DMS79 treated with DMSO at 0.1 percent for 48 hours (cell line): Measurements from ENCODE around the gene WDR86.

Experiments used
- DNase-seq: peaks from one replicate; lab custom pipeline; 2025; lab: John Stamatoyannopoulos, UW

The WDR86 gene, protein sequence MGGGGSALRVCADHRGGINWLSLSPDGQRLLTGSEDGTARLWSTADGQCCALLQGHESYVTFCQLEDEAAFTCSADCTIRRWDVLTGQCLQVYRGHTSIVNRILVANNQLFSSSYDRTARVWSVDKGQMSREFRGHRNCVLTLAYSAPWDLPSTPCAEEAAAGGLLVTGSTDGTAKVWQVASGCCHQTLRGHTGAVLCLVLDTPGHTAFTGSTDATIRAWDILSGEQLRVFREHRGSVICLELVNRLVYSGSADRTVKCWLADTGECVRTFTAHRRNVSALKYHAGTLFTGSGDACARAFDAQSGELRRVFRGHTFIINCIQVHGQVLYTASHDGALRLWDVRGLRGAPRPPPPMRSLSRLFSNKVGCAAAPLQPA

DNA sequence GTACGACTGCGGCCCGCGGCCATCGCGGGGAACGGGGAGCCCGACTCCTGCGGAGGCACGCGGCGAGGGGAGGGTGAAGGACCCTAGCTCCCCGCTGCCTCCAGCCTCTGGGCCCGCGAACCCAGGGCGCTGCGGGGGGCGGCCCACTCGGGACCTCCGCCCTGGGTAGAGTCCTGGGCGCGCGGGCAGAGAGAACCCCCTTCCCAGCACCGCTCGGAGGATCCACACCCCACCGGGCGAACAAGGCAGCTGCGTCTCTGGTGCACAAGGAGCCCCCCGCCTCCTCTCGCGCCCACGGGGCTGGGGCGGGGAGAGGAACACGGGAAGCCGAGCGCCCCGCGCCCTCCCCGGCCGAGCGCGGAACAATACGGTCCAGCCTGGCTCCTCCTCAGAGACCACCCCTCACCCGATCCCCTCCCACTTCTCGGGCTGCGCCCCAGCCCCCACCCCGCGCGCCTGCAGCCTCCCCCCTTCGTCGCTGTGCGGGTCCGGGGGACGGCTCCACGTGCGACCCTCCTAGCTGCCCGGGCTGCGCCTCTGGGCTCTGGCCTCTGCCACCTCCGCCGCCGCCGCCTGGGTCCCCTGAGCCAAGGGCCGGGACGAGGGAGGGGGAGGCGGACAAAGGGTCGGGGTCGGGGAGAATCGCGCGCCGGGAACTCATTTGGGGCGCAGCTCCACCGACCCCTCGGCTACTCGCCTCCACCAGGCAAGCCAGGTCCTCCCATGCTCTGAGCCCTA is at the start of gene WDR86:
Gene WDR86 (minus strand): TSS at position 372 of the 738 bp plus-strand sequence. CDS start 449 bp downstream, outside the sequence.
- DNase-seq: no peak

DNA sequence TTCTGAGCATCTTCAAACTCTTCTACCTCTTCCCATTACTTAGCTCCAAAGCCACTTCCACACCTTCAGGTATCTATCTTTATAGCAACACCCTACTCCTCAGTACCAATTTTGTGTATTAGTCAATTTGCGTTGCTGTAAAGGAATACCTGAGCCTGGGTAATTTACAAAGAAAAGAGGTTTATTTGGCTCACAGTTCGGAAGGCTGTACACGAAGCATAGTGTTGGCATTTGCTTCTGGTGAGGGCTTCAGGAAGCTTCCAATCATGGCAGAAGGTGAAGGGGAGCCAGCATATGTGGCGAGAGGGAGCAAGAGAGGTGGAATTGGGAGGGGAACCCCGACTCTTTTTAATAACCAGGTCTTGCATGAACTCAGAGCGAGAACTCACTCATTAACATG is 47.7 kb upstream of the WDR86 start:
- DNase-seq: no peak

GRCh38 chr7:151456782-151457181 is 46.9 kb upstream of the WDR86 start:
- DNase-seq: no peak

GRCh38 chr7:151456276-151456675 is 46.4 kb upstream of the WDR86 start:
- no peak for DNase-seq

DNA sequence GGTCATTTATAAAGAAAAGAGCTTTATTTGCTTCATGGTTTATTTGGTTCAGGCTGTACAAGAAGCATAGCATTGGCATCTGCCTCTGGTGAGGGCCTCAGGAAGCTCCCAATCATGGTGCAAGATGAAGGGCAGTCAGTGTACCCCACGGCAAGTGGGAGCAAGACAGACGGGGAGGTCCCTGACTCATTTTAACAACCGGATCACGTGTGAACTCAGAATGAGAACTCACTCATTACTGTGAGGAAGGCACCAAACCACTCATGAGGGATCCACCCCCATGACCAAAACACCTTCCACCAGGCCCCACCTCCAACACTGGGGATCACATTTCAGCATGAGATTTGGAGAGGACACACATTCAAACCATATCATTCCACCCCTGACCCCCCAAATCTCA is 45.9 kb upstream of the WDR86 start:
- no peak for DNase-seq

DNA sequence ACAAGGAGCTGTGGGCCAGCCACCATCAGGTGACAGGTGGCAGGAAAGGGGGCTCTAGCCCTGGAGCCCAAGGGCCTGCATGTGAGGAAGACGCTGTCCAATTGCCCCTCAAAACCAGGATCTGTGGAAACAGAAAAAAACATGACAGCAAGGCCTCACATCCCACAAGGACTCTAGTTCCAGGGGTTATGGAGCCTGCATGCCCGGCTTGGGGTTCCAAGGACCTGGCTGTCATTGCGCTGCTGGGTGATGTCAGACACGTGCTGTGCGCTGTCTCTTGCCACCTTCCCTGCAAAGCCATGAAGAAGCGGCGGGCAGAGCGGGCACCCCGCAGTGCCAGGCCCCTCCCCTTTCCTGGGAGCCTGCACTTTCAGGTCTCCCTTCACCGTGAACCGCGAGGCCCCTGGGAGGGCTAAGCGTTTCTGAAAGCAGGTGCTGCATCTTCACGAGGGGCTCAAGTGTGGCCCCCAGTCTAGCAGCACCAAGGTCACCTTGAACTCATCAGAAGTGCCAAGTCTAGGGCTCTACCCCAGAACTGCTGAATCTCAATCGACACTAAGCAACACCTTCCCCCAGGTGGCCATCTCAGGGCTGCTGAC is 45.2 kb upstream of the WDR86 start:
- no peak for DNase-seq

DNA sequence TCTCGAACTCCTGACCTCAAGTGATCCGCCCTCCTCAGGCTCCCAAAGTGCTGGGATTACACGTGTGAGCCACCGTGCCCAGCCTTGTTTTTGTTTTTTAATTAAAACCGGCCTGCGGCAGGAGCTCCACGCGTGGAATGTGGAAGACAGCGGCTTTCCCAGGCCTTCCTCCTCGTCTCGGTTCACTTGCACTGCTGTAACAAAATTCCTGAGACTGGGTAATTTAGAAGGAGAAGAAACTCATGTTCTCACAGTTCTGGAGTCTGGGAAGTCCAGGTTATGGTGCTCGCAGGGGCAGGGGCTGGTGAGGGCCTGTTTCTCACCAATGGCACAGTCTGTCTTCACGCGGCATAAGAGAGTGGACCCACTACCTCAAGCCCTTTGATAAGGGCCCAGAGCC is 44.5 kb upstream of the WDR86 start:
- DNase-seq: no peak

DNA sequence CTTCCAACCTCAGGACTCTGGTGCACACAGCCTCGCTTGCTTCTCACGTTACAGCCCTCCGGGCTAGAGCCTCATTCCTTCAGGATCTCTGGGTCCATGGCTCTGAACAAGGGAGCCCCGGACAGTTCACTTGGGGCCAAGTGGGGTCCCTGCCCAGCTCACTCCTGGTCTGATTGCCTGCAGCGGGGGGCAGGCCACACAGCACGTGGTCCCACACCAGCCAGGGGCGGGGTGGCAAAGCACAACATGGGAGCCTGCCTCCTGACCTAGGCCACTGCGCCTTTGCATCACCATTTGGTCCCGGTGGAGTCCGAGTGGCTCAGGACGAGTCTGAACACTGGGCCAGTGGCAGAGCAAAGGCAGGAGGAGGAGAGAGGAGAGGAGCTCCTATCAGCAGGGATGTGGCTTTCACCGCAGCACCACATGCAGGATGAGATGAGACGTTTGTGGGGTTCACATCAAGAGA is 43.5 kb upstream of the WDR86 start:
- DNase-seq: no peak

DNA sequence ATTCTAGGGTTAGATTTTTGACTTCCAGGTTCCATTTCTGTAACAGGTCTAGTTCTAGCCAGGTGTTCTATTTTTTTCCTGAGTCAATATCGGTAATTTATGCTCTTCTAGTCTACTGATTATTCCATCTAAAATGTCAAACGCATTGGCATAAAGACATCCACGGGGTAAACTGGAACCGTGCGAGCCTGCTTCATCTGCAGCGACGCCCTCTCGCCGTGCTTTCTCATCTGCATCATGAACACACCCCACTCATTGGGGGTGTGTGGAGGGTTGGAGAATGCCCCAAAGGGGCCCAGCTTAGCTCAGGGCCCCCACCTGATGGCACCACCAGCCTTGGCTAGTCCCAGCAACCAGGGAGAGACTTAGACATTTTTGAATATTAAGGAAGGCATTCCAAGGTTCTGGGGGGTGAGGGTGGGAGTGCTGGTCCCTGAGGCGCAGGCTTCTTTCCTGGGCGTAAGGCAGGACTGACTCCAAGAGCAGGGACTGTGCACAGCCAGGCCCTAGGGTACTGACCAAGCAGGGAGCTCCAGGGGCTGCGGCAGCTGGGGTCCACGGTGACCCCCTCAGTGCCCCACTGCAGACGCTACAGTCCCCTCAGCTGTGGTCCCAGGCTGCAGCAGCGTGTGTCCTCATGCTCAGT is 43.0 kb upstream of the WDR86 start:
- no peak for DNase-seq

- DNase-seq: no peak
Observed at GRCh38 chr7:151451626-151452571, 42.1 kb upstream of the WDR86 start.

DNA sequence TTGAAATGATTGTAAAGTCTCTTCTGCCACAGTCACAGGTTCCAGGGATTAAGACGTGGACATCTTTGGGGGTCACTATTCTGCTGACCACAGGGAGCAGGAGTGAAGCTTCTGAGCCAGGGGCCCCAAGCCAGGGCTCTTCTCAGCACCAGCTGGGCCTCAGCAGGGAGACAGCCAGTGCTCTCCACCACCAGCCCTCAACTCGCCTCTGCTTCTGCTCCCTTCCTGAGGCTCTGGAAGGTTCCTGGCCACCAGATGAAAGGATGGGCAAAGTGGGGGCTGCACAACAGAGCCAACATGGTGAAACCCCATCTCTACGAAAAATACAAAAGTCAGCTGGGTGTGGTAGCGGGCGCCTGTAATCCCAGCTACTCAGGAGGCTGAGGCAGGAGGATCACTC is 41.3 kb upstream of the WDR86 start:
- no peak for DNase-seq

- no peak for DNase-seq
Observed at GRCh38 chr7:151449990-151450389, 40.2 kb upstream of the WDR86 start.

DNA sequence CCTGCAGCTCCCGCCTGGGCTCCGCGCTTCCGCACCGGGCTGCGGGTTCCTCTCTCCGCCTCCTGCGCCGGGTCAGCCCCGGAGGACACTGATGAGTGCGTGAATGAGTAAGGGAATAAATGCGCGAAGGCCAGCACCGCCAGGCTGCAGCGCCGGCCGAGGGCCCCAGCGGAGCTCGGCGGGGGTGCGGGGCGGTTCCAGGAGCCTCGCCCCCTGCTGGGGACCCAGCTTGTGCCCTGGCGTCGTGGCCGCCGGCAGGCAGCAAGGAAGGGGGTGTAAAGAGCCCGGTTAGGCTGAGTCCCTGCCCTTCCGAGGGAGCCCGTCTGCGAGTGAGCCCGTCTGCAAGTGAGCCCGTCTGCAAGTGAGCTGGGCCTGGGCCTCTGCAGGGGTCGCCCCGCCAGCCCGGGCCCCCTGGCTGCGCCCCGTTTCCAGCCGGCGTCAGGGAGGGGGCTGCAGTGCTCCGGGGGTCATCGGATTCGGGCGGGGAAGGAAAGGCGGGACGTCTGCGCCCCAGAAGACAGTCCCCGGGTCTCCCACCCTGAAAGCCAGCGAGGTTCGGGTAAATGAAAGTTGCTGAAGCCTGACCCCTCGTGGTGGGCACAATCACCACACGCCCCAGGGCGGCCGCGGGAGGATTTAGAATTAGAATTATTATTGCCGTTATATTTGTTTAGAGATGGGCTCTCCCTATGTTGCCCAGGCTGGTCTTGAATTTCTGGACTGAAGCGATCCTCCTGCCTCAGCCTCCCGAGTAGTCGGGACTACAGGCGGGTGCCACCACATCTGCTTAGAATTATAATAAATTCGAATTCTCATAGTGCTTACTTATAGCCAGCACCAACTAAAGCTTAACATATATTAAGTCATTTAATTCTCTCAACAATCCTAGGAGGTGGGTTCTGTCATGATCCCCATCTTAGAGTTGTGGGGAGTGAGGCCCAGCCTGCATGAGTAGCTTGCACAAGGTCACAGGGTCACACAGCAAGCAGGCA is 38.7 kb upstream of the WDR86 start:
- peak; percentile 36 for DNase-seq

DNA sequence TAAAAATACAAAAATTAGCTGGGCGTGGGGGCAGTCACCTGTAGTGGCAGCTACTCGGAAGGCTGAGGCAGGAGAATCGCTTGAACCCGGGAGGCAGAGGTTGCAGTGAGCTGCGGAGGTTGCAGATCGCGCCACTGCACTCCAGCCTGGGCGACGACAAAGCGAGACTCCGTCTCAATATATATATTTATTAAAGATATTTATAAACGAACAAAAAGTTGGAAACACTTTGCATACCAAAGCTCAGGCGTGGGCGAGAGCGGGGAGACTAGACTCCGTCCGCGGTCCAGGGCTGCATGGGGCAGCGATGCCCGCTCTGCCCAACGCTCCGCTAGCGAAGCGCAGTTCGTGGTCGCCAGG is 38.0 kb upstream of the WDR86 start:
- DNase-seq: no peak

DNA sequence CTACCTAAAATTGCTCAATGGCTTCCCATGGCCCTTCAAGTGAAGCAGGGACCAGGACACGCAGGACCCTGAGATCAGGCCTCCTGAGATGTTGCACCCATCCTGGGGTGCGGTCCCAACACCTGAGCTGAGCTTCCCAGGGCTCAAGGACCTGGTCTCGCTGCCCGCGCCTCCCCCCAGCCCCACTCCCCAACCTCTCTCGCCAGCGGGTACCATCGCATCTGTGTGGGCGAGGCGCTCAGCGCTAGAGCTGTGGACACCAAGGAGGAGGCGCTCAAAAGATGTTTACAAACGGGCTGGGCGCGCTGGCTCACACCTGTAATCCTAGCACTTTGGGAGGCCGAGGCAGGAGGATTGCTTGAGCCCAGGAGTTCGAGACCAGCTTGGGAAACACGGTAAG is 37.5 kb upstream of the WDR86 start:
- DNase-seq: no peak

GRCh38 chr7:151446412-151446811 is 36.6 kb upstream of the WDR86 start:
- no peak for DNase-seq

DNA sequence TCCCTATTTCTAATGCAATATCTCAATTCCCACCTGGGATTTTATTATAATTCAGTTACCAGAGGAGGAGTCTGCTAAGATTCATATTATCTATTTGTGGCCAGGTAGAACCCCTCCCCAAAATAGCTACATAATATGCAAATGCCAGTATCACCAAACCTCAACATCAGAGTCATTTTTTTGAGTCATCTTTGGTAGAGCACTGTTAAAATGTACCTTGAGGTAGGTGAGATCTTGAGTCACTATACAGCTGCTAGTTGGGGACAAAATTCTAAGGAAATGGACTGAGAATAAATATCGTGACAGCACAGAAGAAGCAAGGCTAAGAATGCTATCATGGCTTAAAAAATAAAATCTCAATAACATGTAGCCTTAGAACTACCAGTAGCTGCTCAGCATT is 34.8 kb upstream of the WDR86 start:
- no peak for DNase-seq

GRCh38 chr7:151442776-151443496 is 33.1 kb upstream of the WDR86 start:
- DNase-seq: no peak

DNA sequence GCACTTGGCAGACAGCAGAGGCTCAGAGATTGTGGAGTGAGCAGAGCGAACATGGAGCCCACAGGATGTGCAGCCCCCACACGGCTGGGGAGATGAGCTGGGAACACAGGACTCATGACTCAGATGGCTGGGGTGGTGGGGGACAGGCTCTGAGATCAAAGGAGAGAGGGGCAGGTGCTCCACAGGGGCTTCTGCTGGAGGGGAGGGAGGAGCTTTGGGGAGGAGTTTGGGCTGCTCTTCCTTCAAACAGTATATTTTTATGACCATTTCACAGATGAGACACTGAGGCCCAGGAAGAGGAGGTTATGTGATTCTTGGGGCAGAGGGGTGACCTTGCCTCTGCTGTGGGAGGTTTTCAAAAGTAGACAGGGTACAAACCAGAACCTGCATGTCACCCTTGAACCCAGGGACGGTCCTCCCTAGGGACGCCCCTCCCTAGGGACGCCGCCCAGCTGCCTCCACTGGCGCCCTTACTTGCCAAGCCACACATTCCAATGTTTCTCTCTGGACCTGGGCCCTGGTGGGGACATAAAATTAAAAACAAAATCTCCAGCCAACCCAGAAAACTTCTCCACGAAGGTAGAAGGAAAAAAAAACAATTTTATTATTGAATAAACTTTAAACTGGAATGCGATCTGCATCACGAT is 31.1 kb upstream of the WDR86 start:
- no peak for DNase-seq
